Kidney capillary endothelial cell (primary cell): ENCODE results near the gene PTGDR2.

ENCODE experiments used
- DNase-seq: peaks from one replicate; pipeline ENCODE4 v3.0.0-alpha.2; 2018; ENCODE audit warnings: low spot score

Gene PTGDR2

GRCh38 chr11:60855726-60856633 lies at the start of gene PTGDR2:
Gene PTGDR2 (minus strand): TSS chr11:60855950. CDS start chr11:60853722, 2,228 bp downstream.
- DNase-seq, result no peak

- no peak for DNase-seq
These were observed 49.3 kb upstream of the PTGDR2 start for GRCh38 chr11:60905047-60905446.

- no peak for DNase-seq
These were observed 46.9 kb upstream of the PTGDR2 start for GRCh38 chr11:60902625-60903024.

GRCh38 chr11:60900673-60901404 lies 45.1 kb upstream of the PTGDR2 start:
- DNase-seq, result no peak

- DNase-seq, result no peak
These were observed 44.2 kb upstream of the PTGDR2 start for GRCh38 chr11:60899977-60900376.

GRCh38 chr11:60899046-60899936 lies 43.5 kb upstream of the PTGDR2 start:
- DNase-seq, result peak; percentile 75

GRCh38 chr11:60897496-60897895 lies 41.7 kb upstream of the PTGDR2 start:
- DNase-seq, result no peak

GRCh38 chr11:60895687-60896086 lies 39.9 kb upstream of the PTGDR2 start:
- DNase-seq, result no peak

- no peak for DNase-seq
These were observed 35.5 kb upstream of the PTGDR2 start for GRCh38 chr11:60891103-60891741.

GRCh38 chr11:60890696-60891095 lies 34.9 kb upstream of the PTGDR2 start:
- no peak for DNase-seq

GRCh38 chr11:60889869-60890311 lies 34.1 kb upstream of the PTGDR2 start:
- DNase-seq, result no peak

- DNase-seq, result peak; percentile 58
These were observed 31.8 kb upstream of the PTGDR2 start for GRCh38 chr11:60887556-60887955.

GRCh38 chr11:60880643-60881282 lies 25.0 kb upstream of the PTGDR2 start:
- DNase-seq, result no peak

- no peak for DNase-seq
These were observed 24.3 kb upstream of the PTGDR2 start for GRCh38 chr11:60879971-60880588.

GRCh38 chr11:60879104-60879503 lies 23.4 kb upstream of the PTGDR2 start:
- no peak for DNase-seq

GRCh38 chr11:60878245-60879101 lies 22.7 kb upstream of the PTGDR2 start:
- no peak for DNase-seq

GRCh38 chr11:60876168-60876485 lies 20.4 kb upstream of the PTGDR2 start:
- no peak for DNase-seq

GRCh38 chr11:60875366-60876167 lies 19.8 kb upstream of the PTGDR2 start:
- no peak for DNase-seq
